AG04449 (cell line): ENCODE data around the gene SH2D6.
"Not testable (repeated sequence)": the region's sequence is repeated elsewhere in the genome, so short reads cannot be mapped to it uniquely, and the experiment has no call there.

ENCODE experiments used
- CTCF ChIA-PET: fragments of 350-600 bp; formaldehyde crosslinking; extraction: SDS; loops from one replicate; lab custom pipeline; 2021; ENCODE audit warnings: antibody characterized with exemption; lab: Yijun Ruan, JAX
- POLR2A ChIA-PET: fragments of 400-600, 350-600 bp; formaldehyde crosslinking; extraction: SDS; loops from one replicate; lab custom pipeline; 2020; ENCODE audit warnings: antibody characterized with exemption, inconsistent platforms; lab: Yijun Ruan, JAX
- DNase-seq: peaks from one replicate; pipeline ENCODE4 v3.0.0-alpha.2; 2010; ENCODE audit warnings: low read depth, low spot score
- H3K4me3 ChIP-seq: 2 replicates; pipeline ENCODE4 v1.5.1; 2011; ENCODE audit warnings: low read depth, mild to moderate bottlenecking, control low read depth, low read length
- TF ChIP-seq, protein P1 (sequence below): IDR thresholded peaks from one replicate; pipeline ENCODE4 v1.5.1; 2011; ENCODE audit warnings: mild to moderate bottlenecking, moderate library complexity, low read length, control low read depth, inconsistent platforms; ENCODE audit not compliant: insufficient read depth; ENCODE audit errors: missing control alignments

SH2D6 gene

DNA sequence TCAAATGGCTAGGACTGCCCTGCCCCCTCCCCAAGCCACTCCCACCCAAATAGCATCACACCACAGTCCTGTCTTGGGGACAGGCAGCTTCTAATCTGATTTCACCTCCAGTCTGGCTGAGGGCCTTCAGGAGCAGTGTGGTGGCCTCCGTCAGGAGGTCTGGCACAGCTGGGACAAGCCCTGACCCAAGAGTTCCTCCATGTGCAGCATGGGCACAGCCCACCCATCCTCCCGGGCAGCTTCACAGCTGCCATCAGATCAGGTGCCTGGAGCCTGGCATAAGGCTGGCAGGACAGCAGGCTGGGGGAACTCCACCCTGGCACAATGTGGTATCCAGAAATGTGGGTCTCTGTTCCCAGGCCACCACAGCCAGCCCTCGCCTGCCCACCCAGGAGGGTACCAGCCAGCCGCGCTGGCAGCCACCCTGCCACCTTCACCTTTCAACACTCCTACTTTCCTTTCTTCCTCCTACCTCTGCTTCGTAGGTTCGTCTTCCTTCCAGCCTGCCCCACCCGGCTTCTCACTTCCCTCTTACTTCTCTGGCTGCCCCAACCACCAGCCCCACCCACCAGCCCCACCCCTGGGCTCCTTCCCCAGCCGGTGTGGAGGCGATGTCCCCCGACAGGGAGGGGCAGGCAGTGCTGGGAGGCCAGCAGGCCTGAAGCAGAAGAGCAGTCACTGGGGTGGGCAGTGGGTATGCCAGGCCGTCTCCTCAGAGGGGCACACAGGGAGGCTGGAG is 8.5 kb upstream of the SH2D6 start, which contains the start of gene CAPG:
CAPG (minus strand) TSS at position 522 of the 739 bp plus-strand sequence. CDS start 8,221 bp downstream, outside the sequence.
- no peak for DNase-seq
- CTCF ChIA-PET = interaction anchor here (1.1 to 2.0 kb wide), 2 partner anchors 11 to 142 kb away, joined by 3 to 5 read pairs; no protein-coding TSS in a partner anchor
- POLR2A ChIA-PET = no interaction called here
- TF ChIP-seq, protein P1, sequence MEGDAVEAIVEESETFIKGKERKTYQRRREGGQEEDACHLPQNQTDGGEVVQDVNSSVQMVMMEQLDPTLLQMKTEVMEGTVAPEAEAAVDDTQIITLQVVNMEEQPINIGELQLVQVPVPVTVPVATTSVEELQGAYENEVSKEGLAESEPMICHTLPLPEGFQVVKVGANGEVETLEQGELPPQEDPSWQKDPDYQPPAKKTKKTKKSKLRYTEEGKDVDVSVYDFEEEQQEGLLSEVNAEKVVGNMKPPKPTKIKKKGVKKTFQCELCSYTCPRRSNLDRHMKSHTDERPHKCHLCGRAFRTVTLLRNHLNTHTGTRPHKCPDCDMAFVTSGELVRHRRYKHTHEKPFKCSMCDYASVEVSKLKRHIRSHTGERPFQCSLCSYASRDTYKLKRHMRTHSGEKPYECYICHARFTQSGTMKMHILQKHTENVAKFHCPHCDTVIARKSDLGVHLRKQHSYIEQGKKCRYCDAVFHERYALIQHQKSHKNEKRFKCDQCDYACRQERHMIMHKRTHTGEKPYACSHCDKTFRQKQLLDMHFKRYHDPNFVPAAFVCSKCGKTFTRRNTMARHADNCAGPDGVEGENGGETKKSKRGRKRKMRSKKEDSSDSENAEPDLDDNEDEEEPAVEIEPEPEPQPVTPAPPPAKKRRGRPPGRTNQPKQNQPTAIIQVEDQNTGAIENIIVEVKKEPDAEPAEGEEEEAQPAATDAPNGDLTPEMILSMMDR = no peak
- H3K4me3 ChIP-seq = no peak within 1 kb of the TSS

DNA sequence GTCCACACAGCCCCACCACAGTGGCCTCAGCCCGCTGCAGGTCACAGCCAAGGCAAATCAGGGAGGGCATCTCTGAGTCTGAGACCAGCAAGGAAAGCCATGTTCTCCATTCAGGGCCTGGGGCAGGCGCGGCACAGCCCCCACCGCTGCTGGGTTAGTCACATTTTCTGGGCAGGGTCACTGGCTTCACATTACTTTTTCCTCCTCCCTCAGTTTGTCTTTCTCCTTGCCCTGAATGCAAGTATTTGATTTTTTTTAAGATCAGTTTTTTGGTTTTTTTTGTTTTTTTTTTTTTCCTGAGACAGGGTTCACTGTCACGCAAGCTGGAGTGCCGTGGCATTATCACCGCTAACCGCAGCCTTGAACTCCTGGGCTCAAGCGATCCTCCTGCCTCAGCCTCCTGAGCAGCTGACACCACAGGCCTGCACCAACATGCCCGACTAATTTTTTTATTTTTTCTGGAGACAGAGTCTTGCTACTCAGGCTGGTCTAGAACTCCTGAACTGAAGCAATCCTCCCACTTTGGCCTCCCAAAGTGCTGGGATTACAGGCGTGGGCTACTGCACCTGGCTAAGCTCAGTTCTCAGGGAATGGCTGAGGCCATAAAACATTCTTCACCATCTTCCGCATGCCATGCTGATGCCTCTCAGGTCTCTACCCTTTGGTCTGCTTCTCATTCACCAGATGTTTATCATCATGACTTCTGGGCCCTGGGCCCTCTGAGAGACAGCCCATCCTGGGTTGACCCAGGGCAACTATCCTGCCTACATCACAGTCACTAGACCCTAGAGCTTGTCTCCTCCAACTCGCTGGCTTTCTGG is 7.7 kb upstream of the SH2D6 start:
- H3K4me3 ChIP-seq = no peak overlapping the region
- ChIA-PET CTCF (interaction anchor here (1.1 to 2.0 kb wide), 2 partner anchors 10 to 141 kb away, joined by 4 to 5 read pairs; no protein-coding TSS in a partner anchor), POLR2A (no interaction called here)
- DNase-seq = no peak
- TF ChIP-seq, protein P1 = no peak

DNA sequence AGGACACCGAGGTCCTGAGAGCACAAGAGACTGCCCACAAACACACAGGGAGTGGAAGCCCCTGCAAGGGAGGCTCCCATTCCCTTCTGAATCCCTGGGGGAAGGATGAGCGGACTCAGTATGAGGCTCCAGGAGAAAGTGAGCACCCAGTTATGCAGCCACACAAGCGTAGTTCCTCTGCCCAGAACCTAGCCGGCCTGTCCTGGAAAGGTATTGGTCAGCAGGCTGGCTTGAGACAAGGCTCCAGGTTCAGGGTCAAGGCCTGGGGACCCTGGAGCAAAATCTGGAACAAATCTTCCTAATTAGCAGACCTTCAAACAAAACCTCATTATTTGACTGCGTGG is 7.1 kb upstream of the SH2D6 start:
- H3K4me3 ChIP-seq = no peak overlapping the region
- CTCF ChIA-PET = interaction anchor here (1.1 to 2.0 kb wide), 2 partner anchors 10 to 141 kb away, joined by 4 to 5 read pairs; no protein-coding TSS in a partner anchor
- POLR2A ChIA-PET = no interaction called here
- TF ChIP-seq, protein P1 = no peak
- DNase-seq = no peak

DNA sequence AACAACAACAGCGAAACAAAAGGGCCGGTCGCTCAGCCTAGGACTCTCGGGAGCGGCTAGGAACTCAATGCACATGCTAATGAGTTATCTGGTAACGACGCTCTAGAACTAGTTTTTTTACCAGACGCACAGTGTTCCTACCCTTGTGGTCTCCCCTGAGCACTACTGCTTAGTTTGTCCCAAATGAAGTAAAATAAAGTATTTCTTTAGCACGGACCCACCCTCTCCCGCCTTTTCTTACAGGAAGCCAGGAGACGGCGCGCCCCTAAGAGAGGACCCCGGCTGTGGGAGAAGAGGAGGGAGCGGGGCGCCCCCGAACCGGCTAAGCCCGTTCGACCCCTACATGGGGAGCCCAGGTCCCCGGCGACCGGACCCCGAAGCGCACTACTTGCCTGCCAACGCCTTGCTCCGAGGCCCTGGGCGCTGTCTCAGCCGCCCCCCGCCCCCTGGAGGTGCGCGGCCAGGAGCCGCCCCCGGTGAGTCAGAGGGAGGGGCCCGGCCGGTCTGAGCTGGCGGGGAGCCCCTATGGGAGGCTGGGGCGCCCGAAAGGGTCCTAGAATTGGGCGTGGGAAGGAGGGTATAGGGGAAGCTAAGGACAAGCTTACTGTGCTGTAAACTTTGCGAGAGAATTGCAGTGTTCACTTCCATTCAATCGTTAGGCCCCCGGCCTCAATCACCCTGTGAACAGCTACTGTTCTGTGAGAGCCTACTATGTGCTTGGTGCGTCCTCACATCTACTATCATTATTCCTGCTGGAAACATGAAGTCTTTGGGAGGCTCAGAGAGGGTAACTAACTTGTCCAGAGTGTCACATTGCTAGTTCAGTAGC is 4.7 kb upstream of the SH2D6 start:
- peak overlapping the region; percentile 59 for H3K4me3 ChIP-seq
- CTCF ChIA-PET = interaction anchor here (1.0 to 3.7 kb wide), 3 partner anchors 8 to 223 kb away, joined by 3 to 18 read pairs (median 4); no protein-coding TSS in a partner anchor
- POLR2A ChIA-PET = interaction anchor here (0.6 to 1.3 kb wide), 6 partner anchors 13 to 126 kb away, joined by 3 to 8 read pairs (median 4); partner anchors contain the start of genes MAT2A and TGOLN2
- no peak for DNase-seq
- TF ChIP-seq, protein P1 = peak; percentile 18

DNA sequence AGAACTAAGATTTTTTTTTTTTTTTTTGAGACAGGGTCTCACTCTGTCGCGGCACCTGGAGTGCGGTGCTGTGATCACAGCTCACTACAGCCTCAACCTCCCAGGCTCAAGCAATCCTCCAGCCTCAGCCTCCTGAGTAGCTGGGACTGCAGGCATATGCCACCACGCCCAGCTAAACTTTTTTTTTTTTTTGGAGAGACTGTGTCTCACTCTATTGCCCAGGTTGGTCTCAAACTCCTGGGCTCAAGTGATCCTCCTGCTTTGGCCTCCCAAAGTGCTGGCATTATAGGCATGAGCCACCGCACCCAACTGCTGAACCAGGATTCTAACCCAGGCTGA is 4.1 kb upstream of the SH2D6 start:
- H3K4me3 ChIP-seq = not testable (repeated sequence)

More for the DNA sequence above, 4.1 kb upstream of the SH2D6 start:
- not testable (repeated sequence) for DNase-seq
- ChIA-PET CTCF (interaction anchor here (1.0 to 3.7 kb wide), 2 partner anchors 137 to 223 kb away, joined by 3 to 18 read pairs; no protein-coding TSS in a partner anchor), POLR2A (interaction anchor here (0.6 to 1.3 kb wide), 6 partner anchors 13 to 126 kb away, joined by 3 to 8 read pairs (median 4); partner anchors contain the start of genes MAT2A and TGOLN2)
